H4 (cell line): ENCODE data around the gene RAB12. TPM values are rescaled to one million over a fixed set of nuclear protein-coding genes. Genes with fewer than 3 reads are reported as not detected.
"Not testable (repeated sequence)": the region's sequence is repeated elsewhere in the genome, so short reads cannot be mapped to it uniquely, and the experiment has no call there.

Experiments
- DNase-seq: peaks from one replicate; pipeline ENCODE4 v3.0.0-alpha.2; 2015; ENCODE audit warnings: low spot score
- total RNA-seq: library from RNA; depleted of rRNA; stranded (reverse); fragments of >200 nt; shearing (Covaris generic); gene quantifications from 2 replicates; pipeline ENCODE4 v1.2.3, GENCODE V29; 2014

The RAB12 gene
- total RNA-seq, 1 experiment from 2014 or later = 71.5 TPM

GRCh38 chr18:8647359-8647758 is 38.1 kb downstream of the RAB12 start:
- DNase-seq = not testable (repeated sequence)

DNA sequence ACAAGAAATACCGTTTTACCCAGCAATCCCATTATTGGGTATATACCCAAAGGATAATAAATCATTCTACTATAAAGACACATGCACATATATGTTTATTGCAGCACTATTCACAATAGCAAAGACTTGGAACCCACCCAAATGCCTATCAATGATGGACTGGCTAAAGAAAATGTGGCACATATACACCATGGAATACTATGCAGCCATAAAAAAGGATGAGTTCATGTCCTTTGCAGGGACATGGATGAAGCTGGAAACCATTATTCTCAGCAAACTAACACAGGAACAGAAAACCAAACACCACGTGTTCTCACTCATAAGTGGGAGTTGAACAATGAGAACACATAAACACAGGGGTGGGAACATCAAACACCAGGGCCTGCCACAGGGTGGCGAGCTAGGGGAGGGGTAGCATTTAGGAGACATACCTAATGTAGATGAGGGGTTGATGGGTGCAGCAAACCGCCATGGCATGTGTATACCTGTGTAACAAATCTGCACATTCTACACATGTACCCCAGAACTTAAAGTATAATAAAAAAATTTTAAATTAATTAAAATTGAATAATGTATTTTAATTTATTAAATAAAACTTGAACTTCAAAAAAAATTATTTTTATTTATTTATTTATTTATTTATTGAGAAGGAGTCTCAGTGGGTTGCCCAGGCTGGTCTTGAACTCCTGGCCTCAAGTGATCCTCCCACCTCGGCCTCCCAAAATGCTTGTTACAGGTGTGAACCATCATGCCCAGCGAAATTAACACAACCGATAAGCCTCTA is 42.4 kb downstream of the RAB12 start:
- DNase-seq = not testable (repeated sequence)

DNA sequence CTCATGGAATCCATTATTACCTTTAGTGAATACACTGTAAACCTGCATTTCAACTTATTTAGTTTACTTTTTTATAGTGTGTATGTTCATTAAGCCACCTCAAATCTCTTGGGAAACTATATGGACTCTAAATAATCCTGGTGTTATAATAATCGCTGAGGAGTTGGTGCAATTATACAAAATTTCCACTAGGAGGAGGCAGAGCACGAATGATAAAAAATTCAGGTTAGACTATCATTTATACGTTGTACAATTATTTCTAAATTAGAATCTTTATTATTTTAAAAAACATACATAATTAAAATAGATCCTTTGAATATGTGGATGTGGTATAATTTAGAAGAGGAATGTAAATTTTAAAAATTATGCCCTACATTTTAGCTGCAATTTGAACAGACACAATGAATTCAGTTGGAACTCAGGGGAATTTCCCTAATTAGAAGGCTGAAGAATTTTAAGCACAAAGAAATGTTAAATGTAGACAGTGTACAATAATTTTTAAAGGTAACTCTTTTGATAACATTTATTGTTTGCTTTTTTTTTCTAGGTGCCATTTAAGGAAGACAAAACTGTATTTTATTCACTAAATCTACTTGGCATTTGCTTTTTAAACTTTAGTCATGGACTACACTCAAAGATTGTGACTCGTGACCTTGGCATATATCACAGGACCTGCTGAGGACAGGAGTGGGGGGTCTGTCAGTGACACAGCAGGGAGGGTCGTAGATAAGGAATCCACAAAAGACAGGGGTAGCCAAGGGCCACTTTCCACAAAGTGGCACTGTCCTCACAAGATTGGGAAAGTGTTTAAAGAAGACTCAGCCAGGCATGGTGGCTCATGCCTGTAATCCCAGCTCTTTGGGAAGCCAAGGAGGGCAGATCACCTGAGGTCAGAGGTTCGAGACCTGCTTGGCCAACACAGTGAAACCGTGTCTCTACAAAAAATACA is 45.5 kb downstream of the RAB12 start:
- DNase-seq = no peak

DNA sequence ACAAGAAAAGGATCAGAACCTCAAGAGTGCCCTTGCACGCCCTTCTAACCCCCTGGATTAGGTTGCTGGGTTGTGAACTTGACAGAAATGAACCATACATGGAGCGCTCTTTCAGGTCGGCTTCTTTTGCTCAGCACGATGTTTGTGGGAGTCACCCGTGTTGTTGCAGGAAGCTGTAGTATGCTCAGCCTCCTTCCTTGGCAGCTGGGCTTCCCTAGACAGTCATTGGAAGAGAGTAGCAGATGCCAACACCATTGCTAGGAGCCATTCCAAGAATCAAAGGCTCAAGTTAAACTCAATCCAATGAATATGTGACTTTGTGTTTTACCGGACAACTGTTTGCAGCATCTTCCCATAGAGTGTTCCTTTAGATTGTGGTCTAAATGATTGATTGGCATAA is 47.0 kb downstream of the RAB12 start:
- DNase-seq = no peak

- DNase-seq = no peak
Measured at GRCh38 chr18:8657050-8657820, 48.0 kb downstream of the RAB12 start.

DNA sequence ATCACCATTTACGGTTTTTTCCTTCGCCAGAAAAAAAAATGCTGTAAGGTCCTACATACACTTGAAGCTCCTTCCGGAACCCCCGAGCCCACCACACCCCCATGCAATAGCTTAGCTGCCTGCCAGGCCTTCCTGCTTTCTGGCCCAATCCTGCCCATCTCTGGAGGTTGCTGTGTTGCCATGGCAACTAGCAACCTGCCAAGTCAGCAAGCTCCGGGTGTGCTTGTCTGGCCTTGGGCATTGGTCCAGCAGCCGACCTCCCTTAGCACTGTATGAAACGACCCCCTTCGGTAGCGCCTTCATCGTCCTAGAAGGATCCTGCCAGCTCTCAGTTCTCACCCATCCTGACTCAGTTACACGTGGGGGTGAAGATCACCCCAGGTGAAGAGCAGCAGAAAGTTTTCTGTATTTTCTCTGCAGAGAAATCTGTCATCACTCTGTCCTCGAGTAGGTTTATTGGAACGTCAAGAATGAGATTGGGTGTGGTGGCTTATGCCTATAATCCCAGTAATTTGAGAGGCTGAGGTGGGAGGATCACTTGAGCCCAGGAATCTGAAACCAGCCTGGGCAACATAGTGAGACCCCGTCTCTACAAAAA is 48.7 kb downstream of the RAB12 start:
- DNase-seq = no peak

DNA sequence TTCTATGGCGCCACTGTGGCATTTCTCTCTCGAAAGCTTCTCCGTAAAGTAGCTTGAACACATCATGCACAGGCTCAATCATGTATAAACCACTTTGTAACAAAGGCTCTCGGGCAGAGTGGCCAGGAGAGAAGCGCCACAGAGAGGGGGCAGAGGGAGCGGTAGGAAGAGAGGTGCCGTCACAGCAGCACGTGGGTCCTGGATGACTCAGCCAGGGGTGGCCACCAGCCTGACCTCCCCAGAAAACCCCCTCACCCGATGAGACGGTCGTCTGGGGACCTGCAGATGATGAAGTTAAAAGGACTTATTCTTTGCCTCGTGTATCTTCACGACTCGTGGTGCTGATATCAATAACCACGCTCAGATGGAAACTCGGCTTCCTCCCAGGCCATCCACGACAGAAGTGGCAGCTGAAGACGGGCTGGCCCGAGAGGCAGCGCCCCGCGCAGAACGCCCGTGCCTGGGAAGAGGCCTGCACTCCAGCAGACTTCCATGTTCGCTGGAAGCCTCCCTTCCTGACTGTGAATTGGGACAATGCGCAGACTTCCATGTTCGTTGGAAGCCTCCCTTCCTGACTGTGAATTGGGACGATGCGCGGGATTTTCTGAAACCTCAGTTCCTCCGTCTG is 49.7 kb downstream of the RAB12 start:
- no peak for DNase-seq

- DNase-seq = no peak
Measured at GRCh38 chr18:8659609-8660242, 50.5 kb downstream of the RAB12 start.

- no peak for DNase-seq
Measured at GRCh38 chr18:8660316-8660715, 51.1 kb downstream of the RAB12 start.

GRCh38 chr18:8661754-8662559 is 52.7 kb downstream of the RAB12 start:
- no peak for DNase-seq

GRCh38 chr18:8662560-8663255 is 53.5 kb downstream of the RAB12 start:
- no peak for DNase-seq

DNA sequence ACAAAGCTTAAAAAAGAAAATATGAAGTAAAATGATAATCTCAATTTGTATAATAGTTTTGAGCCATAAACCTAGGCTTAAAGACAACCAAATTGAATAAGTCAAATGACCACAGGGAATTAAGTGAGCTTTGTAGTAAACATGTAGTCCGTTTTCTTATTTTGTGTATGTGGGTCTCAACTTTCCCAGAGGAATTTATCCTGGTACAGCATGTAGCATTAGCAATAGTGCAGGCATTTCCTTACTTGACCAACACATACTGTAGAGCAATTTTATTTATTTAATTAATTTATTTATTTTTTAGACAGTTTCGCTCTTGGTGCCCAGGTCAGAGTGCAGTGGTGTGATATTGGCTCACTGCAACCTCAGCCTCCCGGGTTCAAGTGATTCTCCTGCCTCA is 58.6 kb downstream of the RAB12 start:
- DNase-seq = no peak

DNA sequence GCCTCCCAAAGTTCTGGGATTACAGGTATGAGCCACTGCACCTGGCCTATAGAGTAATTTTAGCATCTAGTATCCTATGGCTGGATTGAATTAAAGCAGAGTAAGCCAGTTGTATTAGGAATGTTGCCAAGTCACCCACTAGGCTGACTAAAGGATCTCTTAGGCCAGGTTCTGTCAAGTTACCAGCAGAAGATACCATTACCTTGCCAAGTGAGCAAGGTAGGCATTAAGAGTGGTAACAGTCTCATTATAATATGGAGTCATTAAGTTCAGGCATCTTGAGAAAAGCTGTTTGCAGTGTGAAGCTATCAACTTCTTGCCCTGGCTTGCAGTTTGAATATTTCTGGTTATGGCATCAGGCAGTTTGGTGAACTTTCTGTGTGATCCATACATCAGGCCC is 59.1 kb downstream of the RAB12 start:
- no peak for DNase-seq

- no peak for DNase-seq
Measured at GRCh38 chr18:8669571-8669970, 60.3 kb downstream of the RAB12 start.

GRCh38 chr18:8673256-8674209 is 64.3 kb downstream of the RAB12 start:
- no peak for DNase-seq

- no peak for DNase-seq
Measured at GRCh38 chr18:8675057-8675456, 65.8 kb downstream of the RAB12 start.

DNA sequence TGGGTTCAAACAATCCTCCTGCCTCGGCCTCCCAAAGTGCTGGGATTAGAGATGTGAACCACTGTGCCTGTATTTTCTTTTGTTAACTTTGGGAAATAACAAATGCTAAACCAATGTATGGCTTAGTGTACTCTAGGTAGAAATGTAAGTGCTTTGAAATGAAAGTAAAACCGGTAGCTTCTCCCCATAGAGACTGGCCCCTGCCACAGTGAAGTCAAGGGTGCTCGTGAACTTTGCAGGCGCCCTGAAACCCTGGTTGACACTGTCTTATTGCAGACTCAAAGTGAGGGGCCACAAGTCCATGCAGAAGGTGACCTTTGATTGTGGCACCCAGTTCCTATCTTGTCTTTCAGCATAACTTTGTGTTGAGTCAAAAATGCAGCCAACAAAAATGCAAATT is 72.0 kb downstream of the RAB12 start:
- DNase-seq = no peak

GRCh38 chr18:8684577-8684976 is 75.3 kb downstream of the RAB12 start:
- DNase-seq = no peak
